ENCODE results near the gene MRPL57. TPM values are rescaled to one million over a fixed set of nuclear protein-coding genes. Genes with fewer than 3 reads are reported as not detected.
"Not testable (repeated sequence)": the region's sequence is repeated elsewhere in the genome, so short reads cannot be mapped to it uniquely, and the experiment has no call there.

Gene MRPL57
- 10 to 100 TPM; 18.2 to 18.5 TPM for total RNA-seq

DNA sequence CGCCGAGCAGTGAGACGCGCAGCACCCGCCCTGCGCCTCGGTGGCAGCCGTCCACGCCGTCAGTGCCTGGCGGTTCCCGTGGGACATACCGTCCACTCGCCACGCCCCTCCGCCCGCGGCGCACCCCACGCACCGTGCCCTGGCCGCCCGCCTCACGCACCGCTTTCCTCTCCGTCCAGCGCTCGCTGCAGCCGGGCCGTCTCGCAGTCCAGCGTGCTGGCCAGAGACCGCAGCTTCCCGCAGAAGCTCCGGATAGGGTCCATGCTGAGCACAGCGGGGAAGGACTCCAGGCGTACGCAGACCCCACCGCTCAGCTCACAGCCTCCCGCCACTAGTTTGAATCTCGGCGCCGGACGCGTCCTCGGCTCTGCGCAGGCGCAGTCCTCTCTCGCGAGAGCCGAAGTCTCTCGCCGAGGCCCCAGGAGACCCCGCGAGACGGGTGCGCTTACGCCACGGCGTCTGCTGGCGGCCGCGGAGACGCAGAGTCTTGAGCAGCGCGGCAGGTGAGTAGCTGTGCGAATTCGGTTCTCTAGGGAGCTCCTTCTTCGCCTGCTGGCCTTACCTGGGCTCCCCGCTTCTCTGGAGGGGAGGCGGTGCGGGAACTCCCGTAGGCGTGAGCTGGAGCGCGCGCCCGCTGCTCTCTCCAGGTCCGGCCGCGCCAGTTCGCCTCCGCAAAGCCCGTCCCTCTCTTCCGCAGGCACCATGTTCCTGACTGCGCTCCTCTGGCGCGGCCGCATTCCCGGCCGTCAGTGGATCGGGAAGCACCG is at the start of gene MRPL57, which contains the start of gene SKA3:
TSS of gene MRPL57 (plus strand) at position 444 of the 767 bp plus-strand sequence. CDS start at position 703, 259 bp downstream.
TSS of gene SKA3 (minus strand) at position 338 of the 767 bp plus-strand sequence. CDS start at position 263, 75 bp downstream.
- Mint-ChIP-seq H3K4me1 (peaks cover 44% of the 10 kb centered on the region), H3K36me3 (ENCODE audit: low read depth) (peaks cover 33% of the 10 kb centered on the region), H3K9me3 (no peaks in the 10 kb centered on the region), H3K4me3 (peak within 1 kb of the TSS; percentile 99), H3K27ac (peak within 1 kb of the TSS; percentile 93), H3K27me3 (no peaks in the 10 kb centered on the region)
- peak; percentile 95 for DNase-seq
- POLR2A ChIA-PET = interaction anchor here (0.8 to 3.1 kb wide), 41 partner anchors 9 to 1313 kb away, joined by 3 to 36 read pairs (median 4); partner anchors contain the start of genes EEF1AKMT1, LATS2, MICU2 and XPO4
- CTCF ChIA-PET = interaction anchor here (0.9 to 3.3 kb wide), 14 partner anchors 8 to 985 kb away, joined by 3 to 26 read pairs (median 6); no protein-coding TSS in a partner anchor

DNA sequence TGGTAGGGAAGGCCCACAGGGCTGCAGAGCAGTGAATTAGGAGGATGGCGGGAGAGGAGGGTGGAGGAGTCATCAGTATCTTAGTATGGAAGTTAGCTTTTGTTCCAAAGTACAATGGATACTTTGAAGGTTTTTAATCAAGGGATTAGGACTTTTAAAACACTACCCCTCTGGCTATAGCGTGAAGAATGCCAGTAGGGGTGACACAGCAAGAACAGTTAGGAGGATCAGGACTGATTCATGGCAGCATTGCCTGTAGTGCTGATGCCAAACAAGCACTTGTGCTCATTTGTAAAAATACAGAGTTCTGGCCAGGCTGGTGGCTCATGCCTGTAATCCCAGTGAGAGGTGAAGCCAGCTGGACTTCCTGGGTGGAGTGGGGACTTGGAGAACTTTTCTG is 46.3 kb upstream of the MRPL57 start:
- ChIA-PET POLR2A (interaction anchor here (1.3 kb wide), 1 partner anchor 46 kb away, joined by 3 read pairs; the partner anchor contains the start of genes MRPL57 and SKA3), CTCF (no interaction called here)
- Mint-ChIP-seq H3K9me3 (no peaks in the 10 kb centered on the region), H3K4me3 (no peak overlapping the region), H3K4me1 (no peaks in the 10 kb centered on the region), H3K36me3 (ENCODE audit: low read depth) (no peaks in the 10 kb centered on the region), H3K27me3 (peaks cover 18% of the 10 kb centered on the region), H3K27ac (no peak overlapping the region)
- DNase-seq = no peak

DNA sequence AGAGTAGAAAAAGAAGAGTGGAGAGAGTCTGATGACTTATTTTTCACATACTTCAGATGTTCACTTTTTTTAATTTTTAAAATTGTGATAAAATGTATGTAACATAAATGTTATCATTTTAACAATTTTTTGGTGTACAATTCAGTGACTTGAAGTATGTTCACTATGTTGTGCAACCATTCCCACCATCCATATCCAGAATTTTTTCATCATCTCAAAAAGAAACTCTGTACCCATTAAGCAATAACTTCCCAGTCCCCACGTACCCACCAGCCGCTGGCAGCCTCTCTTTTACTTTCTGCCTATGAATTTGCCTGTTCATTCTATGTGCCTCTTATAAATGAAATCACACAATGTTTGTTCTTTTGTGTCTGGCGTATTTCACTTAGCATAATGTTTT is 43.4 kb upstream of the MRPL57 start:
- no peaks in the 10 kb centered on the region for H3K36me3 Mint-ChIP-seq (ENCODE audit: low read depth)
- H3K27me3 Mint-ChIP-seq = peaks cover 22% of the 10 kb centered on the region
- no peak for DNase-seq
- ChIA-PET CTCF (interaction anchor here (1.0 kb wide), 2 partner anchors 190 to 191 kb away, joined by 3 read pairs; no protein-coding TSS in a partner anchor), POLR2A (no interaction called here)
- no peaks in the 10 kb centered on the region for H3K9me3 Mint-ChIP-seq
- no peaks in the 10 kb centered on the region for H3K4me1 Mint-ChIP-seq
- H3K4me3 Mint-ChIP-seq = no peak overlapping the region
- H3K27ac Mint-ChIP-seq = no peak overlapping the region

DNA sequence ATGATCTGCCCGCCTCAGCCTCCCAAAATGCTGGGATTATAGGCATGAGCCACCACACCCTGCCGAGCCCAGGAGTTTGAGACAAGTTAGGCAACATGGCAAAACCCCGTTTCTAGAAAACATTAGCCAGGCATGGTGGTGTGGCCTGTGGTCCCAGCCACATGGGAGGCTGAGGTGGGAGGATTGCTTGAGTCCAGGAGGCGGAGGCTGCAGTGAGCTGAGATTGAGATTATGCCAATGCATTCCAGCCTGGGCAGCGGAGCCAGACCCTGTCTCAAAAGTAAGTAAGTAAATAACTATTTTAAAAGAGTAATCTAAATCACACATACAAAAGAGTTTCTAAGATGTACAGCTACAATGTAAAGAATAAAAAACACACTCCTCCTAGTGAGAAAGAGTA is 42.0 kb upstream of the MRPL57 start:
- H3K4me3 Mint-ChIP-seq = no peak overlapping the region
- DNase-seq = no peak
- no peaks in the 10 kb centered on the region for H3K36me3 Mint-ChIP-seq (ENCODE audit: low read depth)
- peaks cover 24% of the 10 kb centered on the region for H3K27me3 Mint-ChIP-seq
- no peaks in the 10 kb centered on the region for H3K9me3 Mint-ChIP-seq
- POLR2A ChIA-PET = no interaction called here
- H3K4me1 Mint-ChIP-seq = peaks cover 6% of the 10 kb centered on the region
- no peak overlapping the region for H3K27ac Mint-ChIP-seq
- CTCF ChIA-PET = interaction anchor here (0.6 to 1.0 kb wide), 2 partner anchors 191 to 1161 kb away, joined by 3 to 6 read pairs; no protein-coding TSS in a partner anchor

DNA sequence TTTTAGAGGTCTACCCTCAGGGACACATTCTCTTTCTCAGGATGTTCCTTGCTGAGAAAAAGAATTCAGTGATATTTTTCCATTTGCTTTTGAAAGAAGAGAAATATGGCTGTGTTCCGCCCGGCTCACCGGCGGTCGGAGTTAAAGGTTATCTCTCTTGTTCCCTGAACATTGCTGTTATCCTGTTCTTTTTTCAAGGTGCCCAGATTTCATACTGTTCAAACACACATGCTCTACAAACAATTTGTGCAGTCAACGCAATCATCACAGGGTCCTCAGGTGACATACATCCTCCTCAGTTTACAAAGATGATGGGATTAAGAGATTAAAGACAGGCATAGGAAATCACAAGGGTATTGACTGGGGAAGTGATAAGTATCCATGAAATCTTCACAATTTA is 40.6 kb upstream of the MRPL57 start:
- peaks cover 11% of the 10 kb centered on the region for H3K36me3 Mint-ChIP-seq (ENCODE audit: low read depth)
- DNase-seq, H3K4me3 Mint-ChIP-seq, H3K9me3 Mint-ChIP-seq, H3K27ac Mint-ChIP-seq, CTCF ChIA-PET: not testable (repeated sequence)
- H3K4me1 Mint-ChIP-seq = peaks cover 14% of the 10 kb centered on the region
- POLR2A ChIA-PET = interaction anchor here (0.6 kb wide), 1 partner anchor 301 kb away, joined by 3 read pairs; no protein-coding TSS in a partner anchor
- peaks cover 20% of the 10 kb centered on the region for H3K27me3 Mint-ChIP-seq

DNA sequence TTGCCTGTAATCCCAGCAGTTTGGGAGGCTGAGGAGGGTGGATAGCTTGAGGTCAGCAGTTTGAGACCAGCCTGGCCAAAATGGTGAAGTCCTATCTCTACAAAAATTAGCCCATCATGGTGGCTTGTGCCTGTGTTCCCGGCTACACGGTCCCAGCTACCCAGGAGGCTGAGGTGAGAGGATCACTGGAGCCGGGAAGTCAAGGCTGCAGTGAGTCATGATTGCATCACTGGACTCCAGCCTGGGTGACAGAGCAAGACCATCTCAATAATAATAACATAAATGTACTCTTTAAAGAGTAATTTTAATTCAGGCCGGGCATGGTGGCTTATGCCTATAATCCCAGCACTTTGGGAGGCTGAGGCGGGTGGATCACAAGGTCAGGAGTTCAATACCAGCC is 38.8 kb upstream of the MRPL57 start:
- peaks cover 20% of the 10 kb centered on the region for H3K36me3 Mint-ChIP-seq (ENCODE audit: low read depth)
- H3K9me3 Mint-ChIP-seq = no peaks in the 10 kb centered on the region
- DNase-seq = no peak
- no peak overlapping the region for H3K27ac Mint-ChIP-seq
- H3K4me3 Mint-ChIP-seq = no peak overlapping the region
- POLR2A ChIA-PET = no interaction called here
- peaks cover 22% of the 10 kb centered on the region for H3K4me1 Mint-ChIP-seq
- H3K27me3 Mint-ChIP-seq = peaks cover 17% of the 10 kb centered on the region
- CTCF ChIA-PET = interaction anchor here (1.2 to 1.4 kb wide), 3 partner anchors 38 to 339 kb away, joined by 3 to 4 read pairs (median 3); partner anchors contain the start of genes MRPL57 and SKA3

DNA sequence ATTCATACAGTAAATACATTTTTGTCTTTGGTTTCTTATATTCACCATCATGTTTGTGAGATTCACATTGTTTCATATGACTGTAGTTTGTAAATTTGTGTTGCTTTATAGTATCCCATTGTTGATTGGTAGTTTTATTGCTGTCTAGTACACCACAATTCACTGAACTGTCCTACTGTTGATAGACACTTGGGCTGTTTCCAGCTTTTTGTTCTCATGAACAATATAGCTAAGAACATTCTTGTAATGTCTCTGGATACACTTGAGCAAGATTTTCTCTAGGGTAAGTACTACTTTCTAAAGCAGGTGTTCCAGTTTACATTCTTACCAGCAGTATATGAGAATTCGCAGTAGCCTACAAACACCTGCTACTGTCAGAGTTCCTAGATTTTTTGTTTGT is 37.9 kb upstream of the MRPL57 start:
- no peak for DNase-seq
- peaks cover 10% of the 10 kb centered on the region for H3K27me3 Mint-ChIP-seq
- peaks cover 31% of the 10 kb centered on the region for H3K4me1 Mint-ChIP-seq
- POLR2A ChIA-PET = interaction anchor here (0.6 to 0.7 kb wide), 2 partner anchors 121 to 1240 kb away, joined by 3 read pairs; no protein-coding TSS in a partner anchor
- CTCF ChIA-PET = no interaction called here
- peak overlapping the region; percentile 55 for H3K4me3 Mint-ChIP-seq
- no peaks in the 10 kb centered on the region for H3K9me3 Mint-ChIP-seq
- H3K36me3 Mint-ChIP-seq (ENCODE audit: low read depth) = peaks cover 29% of the 10 kb centered on the region
- peak overlapping the region; percentile 6 for H3K27ac Mint-ChIP-seq

DNA sequence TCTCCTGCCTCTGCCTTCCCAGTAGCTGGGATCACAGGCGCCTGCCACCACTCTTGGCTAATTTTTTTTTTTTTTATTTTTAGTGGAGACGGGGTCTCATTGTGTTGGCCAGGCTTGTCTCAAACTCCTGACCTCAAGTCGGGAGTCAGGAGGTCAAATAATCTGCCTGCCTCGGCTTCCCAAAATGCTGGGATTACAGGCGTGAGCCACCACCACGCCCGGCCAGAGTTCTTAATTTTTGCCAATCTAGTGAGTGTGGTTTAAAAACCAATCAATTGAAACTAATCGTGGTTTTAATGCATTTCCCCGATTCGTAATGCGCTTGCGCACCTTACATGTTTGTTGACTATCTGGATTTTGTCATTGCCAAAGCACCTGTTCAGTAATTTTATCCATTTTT is 37.1 kb upstream of the MRPL57 start:
- DNase-seq = no peak
- POLR2A ChIA-PET = interaction anchor here (0.6 kb wide), 1 partner anchor 1240 kb away, joined by 3 read pairs; no protein-coding TSS in a partner anchor
- Mint-ChIP-seq H3K27ac (peak overlapping the region; percentile 89), H3K36me3 (ENCODE audit: low read depth) (peaks cover 33% of the 10 kb centered on the region), H3K4me3 (peak overlapping the region; percentile 95), H3K27me3 (peaks cover 8% of the 10 kb centered on the region), H3K4me1 (peaks cover 34% of the 10 kb centered on the region), H3K9me3 (no peaks in the 10 kb centered on the region)
- CTCF ChIA-PET = no interaction called here

DNA sequence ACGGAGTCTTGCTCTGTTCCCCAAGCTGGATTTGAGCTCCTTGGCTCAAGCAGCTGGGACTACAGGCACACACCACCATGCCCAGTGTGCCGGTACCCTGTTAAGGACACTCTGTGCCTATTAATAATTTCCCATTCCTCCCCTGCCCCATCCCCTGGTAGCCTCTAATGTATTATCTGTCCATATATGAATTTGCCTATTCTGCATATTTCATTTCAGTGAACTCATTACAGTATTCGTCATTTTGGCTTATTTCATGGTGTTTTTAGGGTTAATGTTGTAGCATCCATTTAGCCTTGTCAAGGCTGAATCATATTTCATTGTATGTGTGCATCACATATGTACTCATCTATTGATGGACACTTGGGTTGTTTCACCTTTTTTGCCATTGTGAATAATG is 33.7 kb upstream of the MRPL57 start:
- Mint-ChIP-seq H3K36me3 (ENCODE audit: low read depth) (peaks cover 53% of the 10 kb centered on the region), H3K27ac (peak overlapping the region; percentile 56), H3K4me3 (peak overlapping the region; percentile 66), H3K4me1 (peaks cover 37% of the 10 kb centered on the region), H3K9me3 (no peaks in the 10 kb centered on the region), H3K27me3 (peaks cover 2% of the 10 kb centered on the region)
- POLR2A ChIA-PET = interaction anchor here (1.8 kb wide), 1 partner anchor 11 kb away, joined by 6 read pairs; no protein-coding TSS in a partner anchor
- CTCF ChIA-PET = no interaction called here
- DNase-seq = no peak

DNA sequence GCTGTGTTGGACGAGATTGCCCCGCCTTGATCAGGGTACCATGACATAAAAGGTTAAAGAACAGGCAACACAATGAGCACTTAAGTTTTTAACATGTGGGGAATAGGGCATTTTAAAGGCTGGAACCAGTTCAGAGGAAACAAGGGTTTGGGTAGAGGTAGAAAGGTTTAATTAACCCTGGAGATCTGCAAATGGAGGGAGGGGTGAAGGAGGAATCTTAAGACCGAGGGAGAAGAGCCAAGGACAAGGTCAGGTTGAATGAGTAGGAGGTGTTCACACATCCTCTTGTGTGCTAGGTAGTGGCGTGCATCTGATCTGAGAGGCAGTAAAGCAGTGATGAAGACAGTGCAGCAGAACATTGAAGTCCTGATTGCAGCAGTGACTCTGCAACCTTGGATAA is 28.6 kb upstream of the MRPL57 start:
- H3K4me3 Mint-ChIP-seq = no peak overlapping the region
- ChIA-PET CTCF (interaction anchor here (1.4 kb wide), 1 partner anchor 330 kb away, joined by 3 read pairs; no protein-coding TSS in a partner anchor), POLR2A (interaction anchor here (0.7 to 4.8 kb wide), 4 partner anchors 23 to 33 kb away, joined by 3 to 23 read pairs (median 5); partner anchors contain the start of genes MRPL57 and SKA3)

DNA sequence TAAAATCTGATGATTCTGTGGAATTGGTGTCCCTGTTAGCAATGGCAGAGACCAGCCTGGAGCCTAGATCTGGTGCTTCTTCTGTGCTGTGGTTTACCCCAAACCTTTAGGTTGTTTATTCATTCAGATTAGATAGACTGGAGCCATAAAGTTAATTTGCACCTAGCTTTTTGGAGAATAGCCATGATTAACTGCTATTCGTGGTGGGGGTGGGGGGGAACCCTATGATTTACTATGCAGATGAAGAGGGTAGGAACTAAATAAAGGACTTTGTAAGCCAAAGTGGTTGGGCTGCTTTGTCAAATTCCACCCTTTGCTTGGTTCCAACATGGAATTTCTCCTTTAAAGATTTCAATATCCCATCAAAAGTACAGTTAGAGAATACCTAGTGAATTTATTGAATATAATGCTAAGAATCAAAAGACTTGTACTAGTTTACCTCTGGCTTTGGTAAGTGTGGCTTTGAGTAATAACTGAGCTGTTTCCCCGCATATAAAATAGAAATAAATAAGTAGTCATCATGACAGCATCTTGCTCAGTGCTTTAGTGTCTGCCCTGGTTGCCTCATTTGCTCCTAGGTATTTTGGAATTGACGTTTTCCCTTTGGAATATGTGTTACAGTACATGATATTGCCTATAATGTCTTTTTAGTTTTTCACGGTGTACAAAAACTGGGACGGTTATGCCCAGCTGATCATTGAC is 27.8 kb upstream of the MRPL57 start:
- no peak overlapping the region for H3K4me3 Mint-ChIP-seq

More for the DNA sequence above, 28.6 kb upstream of the MRPL57 start:
- H3K36me3 Mint-ChIP-seq (ENCODE audit: low read depth) = peaks cover 44% of the 10 kb centered on the region
- no peak for DNase-seq
- peaks cover 13% of the 10 kb centered on the region for H3K4me1 Mint-ChIP-seq
- H3K27ac Mint-ChIP-seq = no peak overlapping the region
- no peaks in the 10 kb centered on the region for H3K27me3 Mint-ChIP-seq
- H3K9me3 Mint-ChIP-seq = no peaks in the 10 kb centered on the region

DNA sequence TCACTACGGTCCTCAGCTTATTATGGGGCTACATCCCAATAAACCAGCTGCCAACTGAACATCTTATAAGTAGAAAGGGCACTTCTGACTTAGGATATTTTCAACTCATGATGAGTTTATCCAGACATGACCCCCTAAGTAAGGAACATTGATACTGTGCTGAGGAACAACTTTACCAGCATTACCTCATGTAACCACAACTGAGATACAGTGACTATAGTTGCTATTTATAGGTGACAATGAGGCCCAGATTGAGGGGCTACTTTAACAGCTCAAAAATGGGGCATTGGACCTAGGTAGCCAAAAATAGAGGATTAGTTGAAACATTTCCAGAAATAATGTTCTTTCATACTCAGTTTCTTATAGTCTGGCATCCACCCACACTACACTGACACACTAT is 26.9 kb upstream of the MRPL57 start:
- POLR2A ChIA-PET = interaction anchor here (2.2 to 4.8 kb wide), 2 partner anchors 27 to 31 kb away, joined by 7 to 23 read pairs; partner anchors contain the start of genes MRPL57 and SKA3
- Mint-ChIP-seq H3K4me3 (no peak overlapping the region), H3K27me3 (no peaks in the 10 kb centered on the region), H3K36me3 (ENCODE audit: low read depth) (peaks cover 43% of the 10 kb centered on the region), H3K9me3 (no peaks in the 10 kb centered on the region), H3K4me1 (peaks cover under 1% of the 10 kb centered on the region), H3K27ac (no peak overlapping the region)
- CTCF ChIA-PET = no interaction called here
- DNase-seq = no peak

More for the DNA sequence above, 27.8 kb upstream of the MRPL57 start:
- DNase-seq = no peak
- Mint-ChIP-seq H3K9me3 (no peaks in the 10 kb centered on the region), H3K4me1 (peaks cover 5% of the 10 kb centered on the region), H3K27ac (no peak overlapping the region), H3K27me3 (no peaks in the 10 kb centered on the region), H3K36me3 (ENCODE audit: low read depth) (peaks cover 41% of the 10 kb centered on the region)
- POLR2A ChIA-PET = interaction anchor here (0.8 to 4.8 kb wide), 3 partner anchors 22 to 32 kb away, joined by 3 to 23 read pairs (median 7); partner anchors contain the start of genes MRPL57 and SKA3
- CTCF ChIA-PET = interaction anchor here (1.4 kb wide), 1 partner anchor 329 kb away, joined by 3 read pairs; no protein-coding TSS in a partner anchor
